HG02642 (cell line): ENCODE results near the gene TMEM225.
"Not testable (repeated sequence)": the region's sequence is repeated elsewhere in the genome, so short reads cannot be mapped to it uniquely, and the experiment has no call there.

Experiments used
- ATAC-seq: cut with Tn5 transposase; IDR thresholded peaks from one replicate; pipeline ENCODE4 v1.9.1; 2021; ENCODE audit warnings: mild to moderate bottlenecking; ENCODE audit not compliant: unreplicated experiment, poor library complexity

TMEM225 gene

GRCh38 chr11:123885570-123885969 is at the start of gene TMEM225:
TMEM225 (minus strand) TSS chr11:123885670; CDS start chr11:123885425, 245 bp downstream.
- no peak for ATAC-seq

GRCh38 chr11:123924027-123924426 is 38.6 kb upstream of the TMEM225 start:
- no peak for ATAC-seq

GRCh38 chr11:123920943-123921342 is 35.5 kb upstream of the TMEM225 start:
- ATAC-seq, result no peak

GRCh38 chr11:123905826-123906225 is 20.4 kb upstream of the TMEM225 start:
- ATAC-seq, result no peak

GRCh38 chr11:123904932-123905331 is 19.5 kb upstream of the TMEM225 start:
- ATAC-seq, result no peak

GRCh38 chr11:123903932-123904331 is 18.5 kb upstream of the TMEM225 start:
- ATAC-seq, result peak; percentile 50

GRCh38 chr11:123901867-123902266 is 16.4 kb upstream of the TMEM225 start, which contains the start of gene OR8D4:
OR8D4 (plus strand) TSS chr11:123902167; CDS start chr11:123906432, 4,265 bp downstream.
- no peak for ATAC-seq

GRCh38 chr11:123899792-123900191 is 14.3 kb upstream of the TMEM225 start:
- no peak for ATAC-seq

GRCh38 chr11:123892031-123892430 is 6.6 kb upstream of the TMEM225 start:
- ATAC-seq, result no peak

GRCh38 chr11:123880912-123881311 is 4.6 kb downstream of the TMEM225 start:
- no peak for ATAC-seq

GRCh38 chr11:123867795-123868194 is 17.7 kb downstream of the TMEM225 start:
- ATAC-seq, result not testable (repeated sequence)

GRCh38 chr11:123865293-123865692 is 20.2 kb downstream of the TMEM225 start:
- not testable (repeated sequence) for ATAC-seq

GRCh38 chr11:123859731-123860130 is 25.7 kb downstream of the TMEM225 start:
- ATAC-seq, result no peak

GRCh38 chr11:123856444-123856843 is 29.0 kb downstream of the TMEM225 start:
- no peak for ATAC-seq

GRCh38 chr11:123853038-123853437 is 32.4 kb downstream of the TMEM225 start:
- no peak for ATAC-seq

GRCh38 chr11:123852321-123852720 is 33.1 kb downstream of the TMEM225 start:
- no peak for ATAC-seq

GRCh38 chr11:123851110-123851509 is 34.4 kb downstream of the TMEM225 start:
- no peak for ATAC-seq

GRCh38 chr11:123841174-123841573 is 44.3 kb downstream of the TMEM225 start:
- ATAC-seq, result no peak

- ATAC-seq, result no peak
Observed at GRCh38 chr11:123839131-123839530, 46.3 kb downstream of the TMEM225 start.

- ATAC-seq, result no peak
Observed at GRCh38 chr11:123838659-123839058, 46.8 kb downstream of the TMEM225 start.

- no peak for ATAC-seq
Observed at GRCh38 chr11:123838199-123838598, 47.3 kb downstream of the TMEM225 start.

- ATAC-seq, result no peak
Observed at GRCh38 chr11:123833095-123833494, 52.4 kb downstream of the TMEM225 start.
